ENCODE data around the gene TULP4.

Gene TULP4

DNA sequence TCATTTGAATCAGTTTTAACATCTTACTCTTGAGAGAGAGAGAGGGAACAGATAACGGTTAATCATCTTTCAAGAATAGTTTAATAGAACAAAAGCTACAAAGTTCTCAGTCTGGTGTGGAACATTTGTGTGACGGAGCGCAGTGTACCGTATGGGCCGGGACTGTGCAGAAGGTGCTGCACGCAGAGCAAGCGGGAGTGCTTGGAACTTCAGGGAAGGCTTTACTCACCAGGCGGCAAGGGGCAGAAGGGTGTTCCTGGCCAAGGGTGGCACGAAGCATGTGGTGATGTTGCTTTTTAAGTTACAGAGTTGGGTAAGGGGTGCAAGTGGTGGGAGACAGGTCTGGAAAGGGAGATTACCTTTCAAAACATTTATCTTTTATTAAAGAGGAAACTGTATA lies 95.7 kb downstream of the TULP4 start:
- H3K4me3 ChIP-seq (ENCODE audit: low read depth, low read length) = no peak overlapping the region
- no peak for TF ChIP-seq CTCF (IDR thresholded peaks at IDR 0.05; ENCODE audit: low read depth, low read length, missing control alignments)
- in situ Hi-C loops (cut with HindIII; ENCODE audit: low sequenced_read_pairs) = no loop called here
- DNase-seq (ENCODE audit: low read depth) = no peak

DNA sequence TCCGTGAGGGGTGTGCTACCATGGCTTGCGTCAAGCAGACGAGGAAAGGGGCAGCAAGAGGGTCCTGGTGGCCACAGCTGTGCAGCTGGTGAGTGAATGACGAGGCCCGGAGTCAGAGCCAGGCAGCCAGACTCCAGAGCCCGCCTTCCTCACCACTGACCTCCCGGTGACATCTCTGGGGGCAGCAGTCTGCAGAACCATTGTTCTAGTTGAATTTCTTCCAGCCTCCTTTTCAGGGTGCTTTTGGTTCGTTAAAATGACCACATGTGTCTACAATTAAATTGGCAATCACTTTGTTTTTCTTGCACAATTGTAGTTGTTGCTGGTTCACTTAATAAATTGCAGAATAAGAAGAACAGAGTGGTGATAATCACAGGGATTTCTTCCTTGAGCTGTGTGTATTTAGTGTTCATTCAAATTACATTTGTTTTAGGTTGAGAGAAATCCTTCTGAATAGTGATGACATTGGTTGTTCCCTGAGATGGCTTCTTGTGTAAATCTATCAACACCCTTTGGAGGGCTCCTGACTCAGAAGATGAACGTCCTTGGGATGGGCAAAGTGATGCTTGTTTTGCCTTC lies 96.4 kb downstream of the TULP4 start:
- no peak overlapping the region for H3K4me3 ChIP-seq (ENCODE audit: low read depth, low read length)
- in situ Hi-C loops (cut with HindIII; ENCODE audit: low sequenced_read_pairs) = no loop called here
- no peak for TF ChIP-seq CTCF (IDR thresholded peaks at IDR 0.05; ENCODE audit: low read depth, low read length, missing control alignments)
- peak; percentile 63 for DNase-seq (ENCODE audit: low read depth)

DNA sequence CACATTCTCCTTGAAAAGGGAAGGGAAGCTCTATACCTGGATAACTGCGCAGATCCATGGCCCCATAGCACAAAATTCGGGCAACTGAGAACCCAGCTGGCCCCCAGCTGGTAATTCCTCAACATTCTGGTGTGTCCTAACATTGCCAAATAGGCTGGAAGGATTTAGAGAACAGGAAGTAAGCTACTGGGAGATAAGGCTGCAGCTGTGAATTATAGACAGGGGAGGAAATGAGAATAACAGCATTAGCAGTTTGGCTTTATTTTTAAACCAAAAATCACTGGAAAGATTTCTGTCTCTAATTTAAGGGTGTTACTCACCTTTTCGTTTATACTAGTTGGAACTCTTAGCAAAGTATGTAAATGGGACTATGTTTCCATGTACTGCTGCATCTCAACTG lies 97.2 kb downstream of the TULP4 start:
- no peak for DNase-seq (ENCODE audit: low read depth)
- no peak overlapping the region for H3K4me3 ChIP-seq (ENCODE audit: low read depth, low read length)
- in situ Hi-C loops (cut with HindIII; ENCODE audit: low sequenced_read_pairs) = no loop called here
- no peak for TF ChIP-seq CTCF (IDR thresholded peaks at IDR 0.05; ENCODE audit: low read depth, low read length, missing control alignments)

DNA sequence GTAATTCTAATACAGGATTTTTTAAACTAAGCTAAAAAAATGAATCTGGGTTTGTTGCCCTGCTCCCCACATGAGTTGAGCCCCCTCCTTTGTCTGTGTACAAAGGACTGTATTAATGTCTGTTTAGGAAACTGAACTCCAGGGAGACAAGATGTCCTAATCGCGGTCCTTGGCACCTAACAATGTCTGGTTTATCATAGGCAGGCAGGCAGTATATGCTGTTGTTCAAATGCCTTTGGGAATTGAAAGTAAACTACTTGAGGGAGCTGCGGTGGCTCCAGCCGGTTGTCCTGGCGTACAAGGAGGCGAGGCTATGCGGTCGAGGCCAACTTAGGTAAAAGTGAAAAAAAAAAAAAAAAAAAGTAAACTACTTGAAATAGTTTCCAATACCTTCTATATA lies 98.5 kb downstream of the TULP4 start:
- no peak overlapping the region for H3K4me3 ChIP-seq (ENCODE audit: low read depth, low read length)
- in situ Hi-C loops (cut with HindIII; ENCODE audit: low sequenced_read_pairs) = no loop called here
- no peak for TF ChIP-seq CTCF (IDR thresholded peaks at IDR 0.05; ENCODE audit: low read depth, low read length, missing control alignments)
- DNase-seq (ENCODE audit: low read depth) = no peak

- H3K4me3 ChIP-seq (ENCODE audit: low read depth, low read length) = no peak overlapping the region
- DNase-seq (ENCODE audit: low read depth) = no peak
- in situ Hi-C loops (cut with HindIII; ENCODE audit: low sequenced_read_pairs) = no loop called here
- no peak for TF ChIP-seq CTCF (IDR thresholded peaks at IDR 0.05; ENCODE audit: low read depth, low read length, missing control alignments)
Observed at GRCh38 chr6:158411998-158412397, 99.7 kb downstream of the TULP4 start.

DNA sequence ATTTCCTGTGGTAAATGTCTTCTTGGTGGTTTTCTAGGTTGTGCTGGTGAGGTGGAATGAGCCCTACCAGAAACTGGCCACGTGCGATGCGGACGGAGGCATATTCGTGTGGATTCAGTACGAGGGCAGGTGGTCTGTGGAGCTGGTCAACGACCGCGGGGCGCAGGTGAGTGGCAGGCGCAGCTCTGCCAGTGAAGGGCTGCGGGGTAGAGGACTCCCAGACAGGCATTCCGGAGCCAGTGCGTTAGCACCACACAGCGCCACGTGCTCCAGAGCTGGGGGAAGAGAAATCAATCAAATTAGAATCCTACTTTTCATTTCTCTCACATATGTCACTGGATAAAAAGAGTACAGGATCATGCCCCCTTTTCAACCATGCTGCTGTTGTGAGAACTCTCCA lies 100.8 kb downstream of the TULP4 start:
- no peak overlapping the region for H3K4me3 ChIP-seq (ENCODE audit: low read depth, low read length)
- no peak for DNase-seq (ENCODE audit: low read depth)
- TF ChIP-seq CTCF (IDR thresholded peaks at IDR 0.05; ENCODE audit: low read depth, low read length, missing control alignments) = no peak
- in situ Hi-C loops (cut with HindIII; ENCODE audit: low sequenced_read_pairs) = no loop called here

Data from astrocyte of the cerebellum (primary cell).